ENCODE data around the gene RHOH. TPM values are rescaled to one million over a fixed set of nuclear protein-coding genes. Genes with fewer than 3 reads are reported as not detected.

The RHOH gene
- total and polyA plus RNA-seq, 2 of the 13 experiments (the other 11 are each of a cell fraction or from before 2014, with no cell fraction given), result 0.57 TPM; not detected in 1

DNA sequence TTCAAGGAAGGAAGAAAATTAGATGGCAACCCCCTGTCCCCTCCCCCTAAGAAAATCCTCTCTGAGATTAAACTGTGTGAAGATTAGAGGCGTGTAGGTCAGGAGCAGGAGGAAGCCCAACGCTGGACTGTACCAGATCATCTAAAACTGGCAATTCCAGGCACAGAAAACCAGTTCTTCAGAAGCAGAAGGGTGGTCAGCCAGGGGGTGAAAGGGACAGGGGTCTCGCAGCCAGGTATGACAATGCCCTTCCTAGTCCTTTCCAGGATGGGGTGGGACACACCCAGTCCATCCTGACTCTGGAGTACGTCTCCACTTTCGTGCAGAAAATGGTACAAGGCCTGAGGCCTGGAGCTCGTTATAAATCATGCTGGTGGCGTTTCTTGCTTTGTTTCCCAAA is 3.3 kb upstream of the RHOH start:
- POLR2A ChIA-PET, result no interaction called here
- Histone ChIP-seq H3K9me3 (ENCODE audit: low read length) (no peaks in the 10 kb centered on the region), H3K79me2 (ENCODE audit: insufficient read depth, low read length) (no peaks in the 10 kb centered on the region), H3K27ac (ENCODE audit: extremely low read length, insufficient read depth, low read length) (no peak overlapping the region), H3K36me3 (replicated peaks in 1 of 2; ENCODE audit: control insufficient read depth in 1 of 2, insufficient read depth in 2 of 2, low read length in 2 of 2) (no peaks in the 10 kb centered on the region), H3K4me1 (ENCODE audit: insufficient read depth, low read length) (peaks cover 70% of the 10 kb centered on the region), H4K20me1 (ENCODE audit: insufficient read depth, low read length) (no peaks in the 10 kb centered on the region), H3K27me3 (ENCODE audit: control insufficient read depth in 1 of 2, insufficient read depth in 2 of 2, low read length in 2 of 2) (no peaks in the 10 kb centered on the region; a peak in 1 of 5 replicates), H3K4me2 (ENCODE audit: low read depth, low read length) (no peak overlapping the region), H2AFZ (ENCODE audit: low read length) (no peak overlapping the region), H3K9ac (ENCODE audit: insufficient read depth, low read depth, low read length) (no peak overlapping the region), H3K4me3 (replicated peaks in 1 of 3; ENCODE audit: insufficient read depth in 1 of 3, low read depth in 2 of 3, low read length in 3 of 3) (no peak overlapping the region)
- TF ChIP-seq, protein P1, sequence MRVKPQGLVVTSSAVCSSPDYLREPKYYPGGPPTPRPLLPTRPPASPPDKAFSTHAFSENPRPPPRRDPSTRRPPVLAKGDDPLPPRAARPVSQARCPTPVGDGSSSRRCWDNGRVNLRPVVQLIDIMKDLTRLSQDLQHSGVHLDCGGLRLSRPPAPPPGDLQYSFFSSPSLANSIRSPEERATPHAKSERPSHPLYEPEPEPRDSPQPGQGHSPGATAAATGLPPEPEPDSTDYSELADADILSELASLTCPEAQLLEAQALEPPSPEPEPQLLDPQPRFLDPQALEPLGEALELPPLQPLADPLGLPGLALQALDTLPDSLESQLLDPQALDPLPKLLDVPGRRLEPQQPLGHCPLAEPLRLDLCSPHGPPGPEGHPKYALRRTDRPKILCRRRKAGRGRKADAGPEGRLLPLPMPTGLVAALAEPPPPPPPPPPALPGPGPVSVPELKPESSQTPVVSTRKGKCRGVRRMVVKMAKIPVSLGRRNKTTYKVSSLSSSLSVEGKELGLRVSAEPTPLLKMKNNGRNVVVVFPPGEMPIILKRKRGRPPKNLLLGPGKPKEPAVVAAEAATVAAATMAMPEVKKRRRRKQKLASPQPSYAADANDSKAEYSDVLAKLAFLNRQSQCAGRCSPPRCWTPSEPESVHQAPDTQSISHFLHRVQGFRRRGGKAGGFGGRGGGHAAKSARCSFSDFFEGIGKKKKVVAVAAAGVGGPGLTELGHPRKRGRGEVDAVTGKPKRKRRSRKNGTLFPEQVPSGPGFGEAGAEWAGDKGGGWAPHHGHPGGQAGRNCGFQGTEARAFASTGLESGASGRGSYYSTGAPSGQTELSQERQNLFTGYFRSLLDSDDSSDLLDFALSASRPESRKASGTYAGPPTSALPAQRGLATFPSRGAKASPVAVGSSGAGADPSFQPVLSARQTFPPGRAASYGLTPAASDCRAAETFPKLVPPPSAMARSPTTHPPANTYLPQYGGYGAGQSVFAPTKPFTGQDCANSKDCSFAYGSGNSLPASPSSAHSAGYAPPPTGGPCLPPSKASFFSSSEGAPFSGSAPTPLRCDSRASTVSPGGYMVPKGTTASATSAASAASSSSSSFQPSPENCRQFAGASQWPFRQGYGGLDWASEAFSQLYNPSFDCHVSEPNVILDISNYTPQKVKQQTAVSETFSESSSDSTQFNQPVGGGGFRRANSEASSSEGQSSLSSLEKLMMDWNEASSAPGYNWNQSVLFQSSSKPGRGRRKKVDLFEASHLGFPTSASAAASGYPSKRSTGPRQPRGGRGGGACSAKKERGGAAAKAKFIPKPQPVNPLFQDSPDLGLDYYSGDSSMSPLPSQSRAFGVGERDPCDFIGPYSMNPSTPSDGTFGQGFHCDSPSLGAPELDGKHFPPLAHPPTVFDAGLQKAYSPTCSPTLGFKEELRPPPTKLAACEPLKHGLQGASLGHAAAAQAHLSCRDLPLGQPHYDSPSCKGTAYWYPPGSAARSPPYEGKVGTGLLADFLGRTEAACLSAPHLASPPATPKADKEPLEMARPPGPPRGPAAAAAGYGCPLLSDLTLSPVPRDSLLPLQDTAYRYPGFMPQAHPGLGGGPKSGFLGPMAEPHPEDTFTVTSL (CRISPR knock-in tag; IDR thresholded peaks at IDR 0.05; ENCODE audit: borderline replicate concordance), result no peak
- TF ChIP-seq DNMT3B (CRISPR knock-in tag; conservative IDR thresholded peaks at IDR 0.05) (no peak), FOXA1 (IDR thresholded peaks at IDR 0.05) (no peak), FOXA1 (CRISPR knock-in tag; IDR thresholded peaks at IDR 0.05) (no peak), ARID2 (CRISPR knock-in tag; IDR thresholded peaks at IDR 0.05; ENCODE audit: borderline replicate concordance) (no peak), ZNF225 (CRISPR knock-in tag; IDR thresholded peaks at IDR 0.05) (no peak), ZNF761 (CRISPR knock-in tag; conservative IDR thresholded peaks at IDR 0.05) (no peak), ZFP36 (IDR thresholded peaks at IDR 0.05; ENCODE audit: borderline replicate concordance, low read depth, low read length, partially characterized antibody) (no peak), PRPF4 (IDR thresholded peaks at IDR 0.05; ENCODE audit: low read depth, low read length, poor library complexity, severe bottlenecking) (no peak), ZIK1 (CRISPR knock-in tag; IDR thresholded peaks at IDR 0.05; ENCODE audit: borderline replicate concordance, low read depth) (no peak), ZNF354B (CRISPR knock-in tag; IDR thresholded peaks at IDR 0.05) (no peak), ZNF256 (CRISPR knock-in tag; conservative IDR thresholded peaks at IDR 0.05) (no peak), ZKSCAN5 (CRISPR knock-in tag; IDR thresholded peaks at IDR 0.05) (no peak), LCORL (IDR thresholded peaks at IDR 0.05) (no peak), LCORL (CRISPR knock-in tag; IDR thresholded peaks at IDR 0.05) (no peak), ZNF543 (CRISPR knock-in tag; IDR thresholded peaks at IDR 0.05) (no peak), TRIM24 (CRISPR knock-in tag; IDR thresholded peaks at IDR 0.05) (no peak), DPF2 (CRISPR knock-in tag; IDR thresholded peaks at IDR 0.05; ENCODE audit: borderline replicate concordance, low read depth) (no peak), ZNF484 (CRISPR knock-in tag; IDR thresholded peaks at IDR 0.05; ENCODE audit: borderline replicate concordance, low read depth) (no peak), GPN1 (CRISPR knock-in tag; IDR thresholded peaks at IDR 0.05; ENCODE audit: borderline replicate concordance) (no peak)
- TF ChIP-seq, protein P2, sequence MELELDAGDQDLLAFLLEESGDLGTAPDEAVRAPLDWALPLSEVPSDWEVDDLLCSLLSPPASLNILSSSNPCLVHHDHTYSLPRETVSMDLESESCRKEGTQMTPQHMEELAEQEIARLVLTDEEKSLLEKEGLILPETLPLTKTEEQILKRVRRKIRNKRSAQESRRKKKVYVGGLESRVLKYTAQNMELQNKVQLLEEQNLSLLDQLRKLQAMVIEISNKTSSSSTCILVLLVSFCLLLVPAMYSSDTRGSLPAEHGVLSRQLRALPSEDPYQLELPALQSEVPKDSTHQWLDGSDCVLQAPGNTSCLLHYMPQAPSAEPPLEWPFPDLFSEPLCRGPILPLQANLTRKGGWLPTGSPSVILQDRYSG (CRISPR knock-in tag; IDR thresholded peaks at IDR 0.05), result no peak
- WGBS (ENCODE audit: low lambda C conversion rate), result 90% methylated on average over 7 of the region's 7 CpGs
- no TSS peak for BruUV-seq (replicated peaks)
- ATAC-seq, result no peak
- CTCF ChIA-PET (ENCODE audit: low intra/inter-chr PET ratio, low total read pairs), result no interaction called here
- in situ Hi-C loops (cut with HindIII; ENCODE audit: extremely low pct_ligation_motif_present, low pct_unique_long_range_greater_than_20kb), result no loop called here
- no peak for DNase-seq (ENCODE audit: low spot score)
- intact Hi-C loops (cut with micrococcal nuclease; ENCODE audit: unreplicated experiment), result no loop called here
- FAIRE-seq, result no peak

Data from HepG2 (cell line).